GM18505 (cell line): Measurements from ENCODE around the gene BAIAP2.
"Not testable (repeated sequence)": the region's sequence is repeated elsewhere in the genome, so short reads cannot be mapped to it uniquely, and the experiment has no call there.

ENCODE experiments used
- ATAC-seq: cut with Tn5 transposase; IDR thresholded peaks from one replicate; pipeline ENCODE4 v1.9.1; 2021; ENCODE audit not compliant: unreplicated experiment
- POLR2A ChIP-seq: IDR thresholded peaks from 4 replicates; pipeline ENCODE4 v1.6.1; 2011; ENCODE audit warnings: borderline replicate concordance; ENCODE audit not compliant: insufficient read depth, insufficient read length; ENCODE audit errors: extremely low read depth

BAIAP2 gene

GRCh38 chr17:81009136-81009535 lies 25.8 kb upstream of the BAIAP2 start:
- no peak for ATAC-seq
- no peak for TF ChIP-seq POLR2A

GRCh38 chr17:81010935-81011334 lies 24.0 kb upstream of the BAIAP2 start:
- TF ChIP-seq POLR2A, result no peak

GRCh38 chr17:81011951-81012350 lies 23.0 kb upstream of the BAIAP2 start:
- no peak for ATAC-seq
- no peak for TF ChIP-seq POLR2A

More at GRCh38 chr17:81010935-81011334, 24.0 kb upstream of the BAIAP2 start:
- no peak for ATAC-seq

- no peak for TF ChIP-seq POLR2A
- ATAC-seq, result no peak
These were observed 22.1 kb upstream of the BAIAP2 start for GRCh38 chr17:81012574-81013447.

- ATAC-seq, result no peak
- no peak for TF ChIP-seq POLR2A
These were observed 21.3 kb upstream of the BAIAP2 start for GRCh38 chr17:81013642-81014041.

GRCh38 chr17:81015136-81015535 lies 19.8 kb upstream of the BAIAP2 start:
- no peak for ATAC-seq

GRCh38 chr17:81016575-81016974 lies 18.4 kb upstream of the BAIAP2 start:
- TF ChIP-seq POLR2A, result no peak
- no peak for ATAC-seq

More at GRCh38 chr17:81015136-81015535, 19.8 kb upstream of the BAIAP2 start:
- no peak for TF ChIP-seq POLR2A

GRCh38 chr17:81017330-81017729 lies 17.6 kb upstream of the BAIAP2 start:
- ATAC-seq, result not testable (repeated sequence)

GRCh38 chr17:81018044-81018802 lies 16.7 kb upstream of the BAIAP2 start:
- ATAC-seq, result no peak
- TF ChIP-seq POLR2A, result no peak

GRCh38 chr17:81019563-81020442 lies 15.1 kb upstream of the BAIAP2 start:
- no peak for TF ChIP-seq POLR2A
- ATAC-seq, result no peak

- ATAC-seq, result no peak
- TF ChIP-seq POLR2A, result no peak
These were observed 14.5 kb upstream of the BAIAP2 start for GRCh38 chr17:81020443-81020766.

GRCh38 chr17:81020767-81021497 lies 14.0 kb upstream of the BAIAP2 start:
- TF ChIP-seq POLR2A, result no peak
- no peak for ATAC-seq
